Measurements from ENCODE around the gene TUBGCP2.
A peak's percentile ranks its signal among the peaks of the same experiment; 100 is the strongest.

Gene TUBGCP2

DNA sequence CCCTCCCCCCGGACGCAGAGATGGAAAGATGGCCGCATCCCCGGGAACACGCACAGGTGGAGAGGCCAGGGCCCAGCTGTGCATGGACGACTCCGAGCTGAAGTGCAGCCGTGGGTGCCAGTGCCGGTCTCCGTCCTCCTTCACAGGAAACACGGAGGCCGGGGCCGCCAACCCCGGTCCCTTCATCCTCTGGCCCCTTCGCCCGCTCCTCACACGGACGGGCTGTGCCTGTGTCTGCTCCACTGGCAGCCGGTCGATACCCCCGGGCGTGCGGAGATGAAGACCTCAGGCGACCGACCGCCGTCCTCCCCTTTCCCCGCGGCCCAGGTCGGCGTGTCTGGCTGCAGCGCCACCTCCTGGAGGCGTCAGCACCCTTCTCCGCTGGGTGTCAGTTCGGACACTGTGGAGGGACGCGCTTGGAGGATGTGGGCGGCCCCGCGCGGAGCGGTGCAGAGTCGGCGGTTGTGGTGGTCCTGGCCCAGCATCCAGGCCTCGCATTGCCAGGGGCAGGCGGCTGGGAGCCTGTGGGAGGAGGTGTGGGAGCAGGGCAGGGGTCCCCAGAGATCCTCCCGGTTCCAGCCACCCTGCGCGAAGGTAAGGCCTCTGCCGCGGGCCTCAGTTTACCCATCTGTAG is 9.9 kb upstream of the TUBGCP2 start:
- no peak for DNase-seq (ENCODE audit: low read depth, low spot score)
- POLR2A ChIA-PET, result no interaction called here
- TF ChIP-seq, protein P1, sequence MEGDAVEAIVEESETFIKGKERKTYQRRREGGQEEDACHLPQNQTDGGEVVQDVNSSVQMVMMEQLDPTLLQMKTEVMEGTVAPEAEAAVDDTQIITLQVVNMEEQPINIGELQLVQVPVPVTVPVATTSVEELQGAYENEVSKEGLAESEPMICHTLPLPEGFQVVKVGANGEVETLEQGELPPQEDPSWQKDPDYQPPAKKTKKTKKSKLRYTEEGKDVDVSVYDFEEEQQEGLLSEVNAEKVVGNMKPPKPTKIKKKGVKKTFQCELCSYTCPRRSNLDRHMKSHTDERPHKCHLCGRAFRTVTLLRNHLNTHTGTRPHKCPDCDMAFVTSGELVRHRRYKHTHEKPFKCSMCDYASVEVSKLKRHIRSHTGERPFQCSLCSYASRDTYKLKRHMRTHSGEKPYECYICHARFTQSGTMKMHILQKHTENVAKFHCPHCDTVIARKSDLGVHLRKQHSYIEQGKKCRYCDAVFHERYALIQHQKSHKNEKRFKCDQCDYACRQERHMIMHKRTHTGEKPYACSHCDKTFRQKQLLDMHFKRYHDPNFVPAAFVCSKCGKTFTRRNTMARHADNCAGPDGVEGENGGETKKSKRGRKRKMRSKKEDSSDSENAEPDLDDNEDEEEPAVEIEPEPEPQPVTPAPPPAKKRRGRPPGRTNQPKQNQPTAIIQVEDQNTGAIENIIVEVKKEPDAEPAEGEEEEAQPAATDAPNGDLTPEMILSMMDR (IDR thresholded peaks at IDR 0.05; ENCODE audit: insufficient read depth, low read length, missing control alignments), result peak; percentile 96
- CTCF ChIA-PET, result interaction anchor here (0.7 to 4.1 kb wide), 5 partner anchors 9 to 436 kb away, joined by 3 to 31 read pairs (median 3); no protein-coding TSS in a partner anchor
- H3K4me3 ChIP-seq (ENCODE audit: low read depth, low read length), result peak overlapping the region; percentile 55

DNA sequence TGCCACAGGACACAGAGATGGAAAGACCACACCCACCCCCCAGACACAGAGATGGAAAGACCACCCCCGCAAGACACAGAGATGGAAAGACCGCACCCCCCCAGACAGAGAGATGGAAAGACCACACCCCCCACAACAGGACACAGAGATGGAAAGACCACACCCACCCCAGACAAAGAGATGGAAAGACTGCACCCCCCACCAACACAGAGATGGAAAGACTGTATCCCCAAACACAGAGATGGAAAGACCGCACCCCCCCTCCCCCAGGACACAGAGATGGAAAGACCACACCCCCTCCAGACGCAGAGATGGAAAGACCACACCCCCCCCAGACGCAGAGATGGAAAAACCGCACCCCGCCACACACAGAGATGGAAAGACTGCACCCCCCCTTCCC is 8.1 kb upstream of the TUBGCP2 start:
- POLR2A ChIA-PET, result no interaction called here
- no peak for DNase-seq (ENCODE audit: low read depth, low spot score)
- no peak overlapping the region for H3K4me3 ChIP-seq (ENCODE audit: low read depth, low read length)
- TF ChIP-seq, protein P1 (IDR thresholded peaks at IDR 0.05; ENCODE audit: insufficient read depth, low read length, missing control alignments), result no peak
- CTCF ChIA-PET, result interaction anchor here (1.6 to 3.1 kb wide), 2 partner anchors 8 to 12 kb away, joined by 4 to 19 read pairs; no protein-coding TSS in a partner anchor

DNA sequence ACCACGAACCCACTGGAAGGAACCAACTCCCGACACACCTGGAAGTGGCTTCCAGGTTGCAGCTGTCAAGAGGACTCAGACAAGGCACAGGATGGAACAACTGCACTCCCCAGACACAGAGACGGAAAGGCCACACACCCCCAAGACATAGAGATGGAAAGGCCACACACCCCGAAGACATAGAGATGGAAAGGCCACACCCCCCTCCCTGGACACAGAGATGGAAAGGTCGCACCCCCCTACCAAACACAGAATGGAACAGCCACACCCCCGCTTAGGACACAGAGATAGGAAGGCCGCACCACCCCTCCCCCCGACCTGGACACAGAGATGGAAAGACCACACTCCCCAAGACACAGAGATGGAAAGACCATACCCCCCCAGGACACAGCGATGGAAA is 7.6 kb upstream of the TUBGCP2 start:
- POLR2A ChIA-PET, result no interaction called here
- TF ChIP-seq, protein P1 (IDR thresholded peaks at IDR 0.05; ENCODE audit: insufficient read depth, low read length, missing control alignments), result no peak
- CTCF ChIA-PET, result interaction anchor here (1.6 to 4.2 kb wide), 3 partner anchors 8 to 12 kb away, joined by 4 to 35 read pairs (median 19); no protein-coding TSS in a partner anchor
- no peak for DNase-seq (ENCODE audit: low read depth, low spot score)
- H3K4me3 ChIP-seq (ENCODE audit: low read depth, low read length), result no peak overlapping the region

DNA sequence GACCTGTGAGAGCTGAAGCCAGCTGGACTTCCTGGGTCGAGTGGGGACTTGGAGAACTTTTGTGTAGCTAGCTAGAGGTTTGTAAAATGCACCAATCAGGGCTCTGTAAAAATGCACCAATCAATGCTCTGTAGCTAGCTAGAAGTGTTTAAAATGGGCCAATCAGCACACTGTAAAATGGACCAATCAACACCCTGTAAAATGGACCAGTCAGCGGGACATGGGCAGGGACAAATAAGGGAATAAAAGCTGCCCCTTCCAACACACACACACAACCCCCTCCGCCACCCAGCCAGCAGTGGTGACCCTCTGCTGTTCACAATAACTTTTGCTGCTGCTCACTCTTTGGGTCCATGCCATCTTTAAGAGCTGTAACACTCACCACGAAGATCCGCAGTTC is 7.2 kb upstream of the TUBGCP2 start:
- H3K4me3 ChIP-seq (ENCODE audit: low read depth, low read length), result no peak overlapping the region
- ChIA-PET CTCF (interaction anchor here (0.8 to 4.2 kb wide), 4 partner anchors 9 to 661 kb away, joined by 3 to 35 read pairs (median 12); no protein-coding TSS in a partner anchor), POLR2A (no interaction called here)
- TF ChIP-seq, protein P1 (IDR thresholded peaks at IDR 0.05; ENCODE audit: insufficient read depth, low read length, missing control alignments), result no peak
- DNase-seq (ENCODE audit: low read depth, low spot score), result no peak

DNA sequence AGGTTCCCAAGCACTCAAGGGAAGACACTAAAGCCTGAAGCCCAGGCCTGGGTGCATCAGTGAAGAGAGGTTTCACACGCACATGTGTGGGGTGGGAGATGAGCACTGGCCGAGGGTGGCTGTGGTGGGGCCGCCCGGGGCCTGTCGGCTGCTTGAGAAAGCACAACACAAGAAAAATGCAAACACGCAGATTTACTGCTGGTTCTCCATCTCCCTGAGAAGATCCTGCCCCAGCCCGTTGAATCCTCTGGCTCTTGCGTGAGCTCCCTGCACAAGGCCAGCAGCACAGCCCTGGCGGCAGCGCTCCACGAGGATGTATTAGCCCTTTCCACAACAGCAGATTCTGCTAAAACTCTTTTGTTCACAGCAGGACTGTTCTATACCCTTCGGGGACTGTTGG is 6.2 kb upstream of the TUBGCP2 start:
- no peak for DNase-seq (ENCODE audit: low read depth, low spot score)
- TF ChIP-seq, protein P1 (IDR thresholded peaks at IDR 0.05; ENCODE audit: insufficient read depth, low read length, missing control alignments), result no peak
- ChIA-PET CTCF (interaction anchor here (0.8 to 4.2 kb wide), 5 partner anchors 10 to 660 kb away, joined by 3 to 35 read pairs (median 4); partner anchors contain the start of gene FUOM), POLR2A (no interaction called here)
- no peak overlapping the region for H3K4me3 ChIP-seq (ENCODE audit: low read depth, low read length)

DNA sequence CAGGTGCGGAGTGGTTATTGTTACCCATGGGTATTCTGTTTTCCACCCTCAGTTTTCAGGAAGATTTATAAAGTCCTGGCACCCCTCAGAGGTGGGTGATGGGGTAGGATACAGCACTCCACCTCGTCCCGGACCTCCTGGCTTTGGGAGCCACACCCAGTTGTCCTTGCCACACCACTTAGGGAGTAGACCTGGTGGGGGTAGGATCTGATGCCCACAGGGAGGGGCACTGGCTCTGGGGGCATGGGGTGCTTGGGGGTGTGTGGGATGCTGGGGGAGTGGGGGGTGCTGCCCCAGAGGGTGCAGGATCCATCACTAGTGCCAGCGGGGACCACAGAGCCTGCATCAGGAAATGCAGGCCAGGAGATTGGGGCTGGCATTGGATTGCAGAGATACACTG is 4.5 kb upstream of the TUBGCP2 start:
- CTCF ChIA-PET, result interaction anchor here (4.2 kb wide), 1 partner anchor 15 kb away, joined by 35 read pairs; no protein-coding TSS in a partner anchor
- no peak overlapping the region for H3K4me3 ChIP-seq (ENCODE audit: low read depth, low read length)
- POLR2A ChIA-PET, result no interaction called here
- TF ChIP-seq, protein P1 (IDR thresholded peaks at IDR 0.05; ENCODE audit: insufficient read depth, low read length, missing control alignments), result no peak
- no peak for DNase-seq (ENCODE audit: low read depth, low spot score)

Data from AG04449 (cell line).